Keratinocyte (primary cell): Measurements from ENCODE around the gene COL16A1.

Experiments used
- CTCF ChIP-seq, 3 experiments: IDR thresholded peaks in 1 of 3; conservative IDR thresholded peaks in 1 of 3; optimal IDR thresholded peaks in 1 of 3; 2 replicates in 2 of 3; 3 replicates in 1 of 3; pipeline versions ENCODE3 to v1.5.1; 2011; ENCODE audit warnings: low read length in 3 of 3, mild to moderate bottlenecking in 3 of 3, moderate library complexity in 2 of 3, control low read depth in 1 of 3, inconsistent platforms in 1 of 3; ENCODE audit not compliant: insufficient read depth in 2 of 3; ENCODE audit errors: extremely low read depth in 1 of 3
- EZH2 ChIP-seq: IDR thresholded peaks from one replicate; pipeline ENCODE4 v1.6.1; 2012; ENCODE audit warnings: inconsistent platforms, mild to moderate bottlenecking, low read length, moderate library complexity

- no peak for TF ChIP-seq CTCF (optimal IDR thresholded peaks at IDR 0.05 in 1 of 3, IDR thresholded peaks at IDR 0.05 in 1 of 3, conservative IDR thresholded peaks at IDR 0.05 in 1 of 3; ENCODE audit: extremely low read depth in 1 of 3, insufficient read depth in 2 of 3, low read length in 3 of 3)
- no peak for TF ChIP-seq EZH2
Measured at GRCh38 chr1:31637915-31638673, 65.7 kb downstream of the COL16A1 start.
